ENCODE results near the gene HDAC4. TPM values are rescaled to one million over a fixed set of nuclear protein-coding genes. Genes with fewer than 3 reads are reported as not detected.

Gene HDAC4
- total and polyA plus RNA-seq, 2 of the 8 experiments (the other 6 are each of a cell fraction or from before 2014, with no cell fraction given) = 15.4 to 31.5 TPM

DNA sequence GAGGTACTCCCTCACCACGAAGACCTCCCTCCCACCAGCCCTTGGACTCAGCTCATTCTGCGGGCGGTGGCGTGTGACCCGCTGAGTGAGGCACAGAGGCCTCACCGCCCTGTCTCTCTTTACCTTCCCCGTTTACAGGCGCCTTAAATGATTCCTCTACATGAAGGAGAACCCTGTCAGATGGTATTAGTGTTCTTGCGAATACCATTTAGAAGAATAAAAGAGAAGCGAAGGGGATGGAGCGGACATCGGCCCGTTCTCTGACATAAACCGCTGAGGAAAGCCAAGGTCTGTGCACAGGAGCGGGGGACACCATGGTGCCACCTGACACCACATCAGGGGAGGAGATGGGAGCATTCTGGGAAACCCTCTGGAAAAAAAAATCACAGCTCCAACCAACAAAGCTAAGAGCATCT lies 179.8 kb downstream of the HDAC4 start (continued):
- no peak for TF ChIP-seq HDAC2 (IDR thresholded peaks at IDR 0.05; ENCODE audit: borderline replicate concordance in 1 of 2, low read depth in 2 of 2, low read length in 2 of 2)
- TF ChIP-seq, protein P1, sequence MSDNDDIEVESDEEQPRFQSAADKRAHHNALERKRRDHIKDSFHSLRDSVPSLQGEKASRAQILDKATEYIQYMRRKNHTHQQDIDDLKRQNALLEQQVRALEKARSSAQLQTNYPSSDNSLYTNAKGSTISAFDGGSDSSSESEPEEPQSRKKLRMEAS (IDR thresholded peaks at IDR 0.05) = no peak

All from H1 (cell line).